Activated CD8-positive, alpha-beta memory T cell treated with anti-CD3 and anti-CD28 coated beads, Interleukin-2, amount 50 U/mL, for 1 hour (primary cell): ENCODE measurements around the gene FER.
"Not testable (repeated sequence)": the region's sequence is repeated elsewhere in the genome, so short reads cannot be mapped to it uniquely, and the experiment has no call there.

Experiments used
- DNase-seq: peaks from one replicate; pipeline ENCODE4 v3.0.0-alpha.2; 2020; ENCODE audit errors: extremely low read depth

FER gene

DNA sequence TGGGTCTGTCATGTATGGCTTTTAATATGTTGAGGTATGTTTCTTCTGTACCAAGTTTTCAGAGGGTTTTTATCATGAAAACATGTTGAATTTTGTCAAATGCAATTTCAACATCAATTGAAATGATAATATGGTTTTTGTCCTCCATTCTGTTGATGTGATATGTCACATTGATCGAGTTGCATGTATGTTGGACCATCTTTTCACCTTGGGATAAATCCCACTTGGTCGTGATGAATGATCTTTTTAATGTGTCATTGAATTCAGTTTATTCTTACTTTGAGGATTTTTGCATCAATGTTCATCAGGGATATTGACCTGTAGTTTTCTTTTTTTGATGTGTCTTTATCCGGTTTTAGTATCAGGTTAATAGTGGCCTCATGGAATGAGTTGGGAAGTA is 373.5 kb downstream of the FER start:
- no peak for DNase-seq

DNA sequence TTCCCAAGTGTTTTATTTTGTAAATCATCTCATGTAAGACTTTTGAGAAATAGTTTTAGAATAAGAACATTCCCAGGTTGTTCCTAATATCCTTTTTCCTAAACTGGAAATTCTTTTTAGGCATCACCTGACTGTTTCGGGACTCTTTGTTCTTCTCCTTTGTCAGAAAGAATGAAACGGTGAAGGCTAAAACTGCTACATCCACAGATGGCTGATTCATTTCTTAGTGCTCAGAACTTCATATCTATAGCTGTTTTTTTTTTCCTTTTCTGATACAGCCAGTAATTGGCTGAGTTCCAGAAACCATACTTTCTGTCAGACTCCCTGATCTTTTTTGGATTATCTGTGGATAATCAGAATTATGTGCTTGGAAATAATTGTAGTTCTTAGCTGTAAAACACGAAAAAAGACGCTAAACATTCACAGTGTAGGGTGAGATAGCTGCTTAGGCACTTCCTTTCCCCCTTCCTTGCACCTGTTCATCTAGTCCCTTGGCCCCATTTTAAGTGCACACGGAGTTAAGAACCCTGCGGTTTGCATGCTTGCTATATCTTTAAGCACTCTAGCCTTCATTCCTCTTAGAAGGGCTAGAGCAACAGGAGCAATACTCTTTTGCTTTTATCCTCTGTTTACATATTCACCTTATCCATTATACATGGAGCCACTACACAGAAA is 378.2 kb downstream of the FER start:
- no peak for DNase-seq

DNA sequence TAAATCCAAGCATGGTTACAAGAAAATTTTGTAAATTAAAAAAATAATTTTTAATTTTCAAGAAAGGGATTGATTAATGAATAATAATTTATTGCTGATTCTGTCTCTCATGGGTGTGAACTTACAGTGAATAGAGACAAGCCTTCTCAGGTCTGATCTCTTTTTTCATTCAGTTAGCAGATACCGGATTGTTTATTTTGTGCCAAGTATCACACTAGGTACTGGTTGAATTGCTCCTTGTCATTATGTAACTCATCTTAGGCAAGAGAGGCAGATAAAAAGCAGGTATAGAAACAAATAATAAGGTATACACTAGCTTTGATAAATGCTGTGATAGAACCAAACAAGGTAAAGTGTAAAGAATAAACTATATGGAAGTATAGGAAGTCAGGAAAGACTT is 378.8 kb downstream of the FER start:
- DNase-seq: no peak

GRCh38 chr5:109136906-109137305 is 389.2 kb downstream of the FER start:
- no peak for DNase-seq

DNA sequence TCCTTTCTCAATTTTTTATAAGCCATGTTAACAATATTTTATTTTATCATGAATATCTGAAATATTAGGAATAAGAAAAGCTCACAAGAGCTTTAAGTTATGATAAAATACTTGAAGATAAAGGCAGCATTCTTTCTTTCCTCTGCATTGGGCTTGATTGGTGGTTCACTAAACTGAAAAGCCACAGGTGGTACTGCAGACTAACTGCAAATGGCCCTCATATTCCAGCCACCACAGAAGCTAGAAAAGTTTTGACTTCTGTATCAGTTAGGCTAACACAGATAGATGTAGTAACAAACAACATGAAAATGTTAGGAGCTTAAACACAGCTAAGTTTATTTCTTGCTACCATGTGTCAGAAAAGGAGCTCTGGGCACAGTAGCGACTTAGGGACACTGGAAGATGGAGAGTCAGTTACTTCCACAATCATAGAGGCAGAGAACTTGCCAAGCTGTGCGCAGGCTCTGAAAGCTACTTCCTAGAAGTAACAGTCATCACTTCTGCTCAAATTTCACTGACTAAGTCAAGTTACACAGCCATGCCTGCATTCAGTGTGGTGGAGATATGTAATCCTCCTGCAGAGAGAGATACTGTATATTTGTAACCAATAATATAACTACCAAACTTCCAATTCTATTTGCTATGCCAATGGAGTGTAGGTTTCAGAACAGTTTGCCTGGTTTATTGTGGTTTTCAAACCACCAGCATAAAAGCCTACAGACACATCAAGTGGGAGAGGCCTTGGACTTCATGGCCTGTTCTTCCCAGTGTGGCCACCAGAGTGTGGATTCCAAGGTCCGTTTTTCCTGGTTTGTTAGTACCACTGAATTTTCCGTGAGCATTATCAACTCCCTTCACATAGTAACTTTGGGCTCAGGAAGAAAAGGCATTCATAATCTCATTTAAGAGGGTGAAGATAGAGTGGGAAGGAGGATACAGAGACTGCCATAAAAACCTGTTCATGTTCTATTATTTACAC is 393.8 kb downstream of the FER start:
- DNase-seq: no peak

DNA sequence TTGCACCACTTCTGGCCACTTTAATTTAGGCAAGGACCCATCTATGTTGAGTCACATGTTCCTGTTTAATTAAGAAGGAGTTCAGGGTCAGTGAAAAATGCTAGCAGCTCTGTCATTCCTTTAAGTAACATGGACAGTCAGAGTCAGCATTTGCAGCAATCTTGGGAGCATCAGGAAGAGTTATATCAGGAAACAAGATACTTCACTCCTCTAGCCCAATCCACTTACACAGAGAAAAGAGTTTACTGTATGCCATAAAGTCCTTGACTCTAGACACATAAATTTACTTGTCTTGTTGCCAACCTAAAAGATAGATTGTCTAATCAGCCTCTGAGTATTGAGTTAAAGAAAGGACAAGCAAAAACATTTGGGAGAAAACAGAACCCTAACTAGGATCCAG is 395.3 kb downstream of the FER start:
- DNase-seq: no peak

DNA sequence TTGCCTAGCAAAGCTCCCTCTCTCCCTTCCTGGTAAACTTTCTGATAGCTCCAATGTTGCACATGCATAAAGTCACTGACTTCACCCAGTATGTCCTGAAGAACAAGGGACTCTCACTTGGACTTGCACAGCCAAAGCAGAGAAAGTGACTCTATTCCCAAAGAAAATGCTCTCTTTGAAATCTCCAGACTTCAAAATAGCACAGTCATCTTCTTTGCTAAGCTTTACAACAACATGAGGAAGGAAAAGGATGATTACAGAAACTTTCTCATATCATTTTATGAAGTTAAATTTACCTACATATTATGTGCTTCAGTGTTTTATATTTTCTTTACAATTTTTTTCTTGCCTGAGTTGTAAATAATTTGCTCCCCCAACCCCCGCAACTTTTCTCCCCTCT is 397.4 kb downstream of the FER start:
- no peak for DNase-seq

DNA sequence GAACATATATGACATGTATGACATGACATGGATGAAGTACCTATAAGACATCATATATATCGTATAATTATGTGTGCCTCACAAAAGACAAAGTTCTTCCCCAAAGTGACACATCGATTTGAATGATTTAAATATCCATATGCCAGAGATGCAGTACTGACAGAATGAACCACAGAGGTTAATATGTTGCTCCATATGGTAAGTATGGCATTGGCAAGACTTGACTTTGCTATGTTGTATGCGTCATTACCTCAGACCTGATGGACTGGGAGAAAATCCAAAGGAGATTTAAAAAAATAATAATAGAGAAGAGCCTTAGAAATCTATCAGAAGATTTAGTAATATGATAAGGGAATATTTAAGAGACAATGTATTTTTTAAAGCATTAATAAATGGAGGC is 398.9 kb downstream of the FER start:
- DNase-seq: no peak

GRCh38 chr5:109152565-109152964 is 404.9 kb downstream of the FER start:
- DNase-seq: no peak

GRCh38 chr5:109155625-109156024 is 407.9 kb downstream of the FER start:
- DNase-seq: no peak

DNA sequence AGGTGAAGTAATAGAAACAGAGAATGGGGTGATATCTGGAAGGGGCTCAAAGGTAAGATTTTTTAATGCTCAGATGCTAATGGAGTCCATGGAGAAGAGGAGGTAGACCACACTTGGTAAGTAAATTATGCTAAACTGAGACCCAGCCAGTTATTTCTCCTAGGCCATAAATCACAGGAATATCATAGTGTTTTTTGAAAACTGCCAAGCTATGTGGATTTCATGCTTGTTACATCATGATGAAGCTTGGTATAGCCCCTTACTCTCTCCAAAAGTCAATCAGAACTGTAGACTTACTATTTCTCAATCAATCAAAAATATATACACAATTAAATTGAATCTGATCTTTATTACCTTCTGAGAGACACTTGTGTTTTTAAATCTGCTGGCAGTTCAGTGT is 409.2 kb downstream of the FER start:
- no peak for DNase-seq

DNA sequence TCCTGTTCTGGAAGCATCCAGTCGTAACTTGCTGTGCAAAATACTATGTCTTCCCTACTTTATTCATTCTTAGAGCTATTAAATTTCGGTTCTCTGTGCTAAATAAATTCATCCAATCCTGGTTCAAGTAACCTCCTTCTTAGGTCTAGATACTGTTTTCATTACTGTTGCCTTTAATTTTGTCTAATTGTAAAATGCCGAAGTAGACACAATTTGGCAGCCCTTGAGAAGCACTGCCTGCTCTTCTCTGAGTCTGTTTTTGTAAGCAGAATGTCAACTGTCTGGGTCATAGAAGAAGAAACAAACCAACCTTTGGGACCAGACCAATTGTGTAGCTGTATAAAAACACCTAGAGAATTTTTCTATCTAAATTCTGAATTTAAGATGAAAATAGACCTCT is 412.8 kb downstream of the FER start:
- no peak for DNase-seq

GRCh38 chr5:109161914-109162683 is 414.4 kb downstream of the FER start:
- no peak for DNase-seq

DNA sequence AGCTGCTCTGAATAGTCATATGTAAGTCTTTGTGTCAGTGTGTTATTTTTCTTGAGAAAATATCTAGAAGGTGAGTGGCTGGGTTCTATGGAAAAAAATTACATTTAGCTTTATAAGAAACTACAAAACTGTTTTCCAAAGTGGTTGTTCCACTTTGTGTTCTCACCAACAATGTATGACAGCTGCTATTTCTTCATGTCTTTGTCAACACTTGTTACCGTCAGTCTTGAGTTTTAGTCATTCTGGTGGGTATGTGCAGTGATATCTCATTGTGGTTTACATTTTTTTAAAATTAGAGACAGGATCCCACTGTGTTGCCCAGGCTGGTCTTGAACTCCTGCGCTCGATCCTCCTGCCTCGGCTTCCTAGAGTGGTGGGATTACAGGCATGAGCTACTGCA is 415.6 kb downstream of the FER start:
- DNase-seq: no peak

DNA sequence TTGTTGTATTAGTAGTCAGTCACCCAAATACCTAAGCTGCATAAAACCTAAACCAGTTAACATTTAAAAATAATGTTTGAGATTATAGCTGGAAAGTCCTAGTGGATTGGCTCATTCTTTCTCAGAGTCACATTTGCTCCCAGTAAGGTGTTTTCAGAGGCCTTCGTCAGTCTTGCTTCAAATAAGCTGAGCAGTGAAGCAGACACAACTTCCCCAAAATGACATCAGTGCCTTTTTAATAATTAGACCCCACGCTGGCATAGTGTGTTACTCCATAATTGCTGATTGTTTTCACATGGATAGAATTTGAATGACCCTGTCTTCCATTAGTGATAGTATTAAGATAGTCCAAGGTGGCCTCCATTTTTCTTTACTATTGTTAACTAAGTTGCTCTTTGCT is 416.3 kb downstream of the FER start:
- no peak for DNase-seq

- DNase-seq: no peak
Measured at GRCh38 chr5:109167586-109167985, 419.9 kb downstream of the FER start.

- DNase-seq: no peak
Measured at GRCh38 chr5:109168151-109168550, 420.5 kb downstream of the FER start.

GRCh38 chr5:109170629-109171350 is 423.1 kb downstream of the FER start:
- no peak for DNase-seq

DNA sequence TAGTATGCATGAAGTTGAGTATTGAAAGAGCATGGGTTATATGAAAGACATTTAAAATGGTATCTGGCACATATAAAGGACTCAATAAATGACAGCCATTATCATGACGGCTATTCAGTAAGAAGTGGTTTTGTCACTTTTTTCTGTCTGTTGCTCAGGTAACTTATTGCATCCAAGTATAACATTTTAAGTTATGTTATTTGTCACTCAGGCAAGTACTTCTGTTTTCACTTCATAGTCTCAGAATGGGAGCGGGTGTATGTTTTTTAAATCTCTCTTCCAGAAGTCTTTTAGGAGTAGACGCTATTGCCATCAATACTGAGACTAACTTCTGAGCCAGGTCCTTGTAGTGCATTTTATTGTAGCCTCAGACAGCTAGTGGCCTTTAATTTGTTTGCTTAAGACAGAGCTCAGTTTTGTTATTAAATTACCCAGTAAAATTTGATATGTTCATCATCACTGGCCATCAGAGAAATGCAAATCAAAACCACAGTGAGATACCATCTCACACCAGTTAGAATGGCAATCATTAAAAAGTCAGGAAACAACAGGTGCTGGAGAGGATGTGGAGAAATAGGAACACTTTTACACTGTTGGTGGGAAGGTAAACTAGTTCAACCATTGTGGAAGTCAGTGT is 423.9 kb downstream of the FER start:
- DNase-seq: not testable (repeated sequence)

GRCh38 chr5:109173036-109173794 is 425.5 kb downstream of the FER start:
- DNase-seq: no peak

DNA sequence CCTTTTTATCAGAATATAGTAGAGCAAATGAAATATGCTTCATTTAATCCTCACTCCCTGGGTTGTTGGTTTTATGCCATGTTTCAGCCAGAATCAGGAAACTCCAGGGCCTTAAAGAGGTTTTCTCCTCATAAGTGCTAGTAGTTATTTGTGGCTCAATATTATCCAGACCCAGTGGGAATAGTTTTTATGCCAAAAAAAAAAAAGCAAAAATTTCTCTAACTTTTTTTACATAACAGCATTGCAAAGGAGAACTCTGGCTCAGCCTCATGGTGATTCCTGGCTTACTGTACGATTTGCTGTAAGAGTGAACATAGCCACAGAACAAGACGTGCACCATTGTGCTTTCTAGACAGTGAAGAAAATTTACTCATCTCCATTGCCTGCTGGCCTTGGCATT is 429.5 kb downstream of the FER start:
- DNase-seq: no peak
